Dendritic cell treated with granulocyte-macrophage colony-stimulating factor and Interleukin-4, amounts not matched to agents 40 ng/mL and 50 ng/mL, for 4 days (primary cell): Measurements from ENCODE around the gene FXYD3.

Experiments
- H3K27ac Mint-ChIP-seq: one replicate; pipeline ENCODE4 v1.8.0; 2022; ENCODE audit warnings: mild to moderate bottlenecking, mixed read lengths
- H3K27me3 Mint-ChIP-seq: one replicate; pipeline ENCODE4 v1.8.0; 2022; ENCODE audit warnings: mild to moderate bottlenecking, mixed read lengths
- H3K36me3 Mint-ChIP-seq: one replicate; pipeline ENCODE4 v1.8.0; 2022; ENCODE audit warnings: low read depth, mixed read lengths
- H3K4me1 Mint-ChIP-seq: one replicate; pipeline ENCODE4 v1.8.0; 2022; ENCODE audit warnings: low read depth, mixed read lengths
- H3K4me3 Mint-ChIP-seq: one replicate; pipeline ENCODE4 v1.8.0; 2022; ENCODE audit warnings: mild to moderate bottlenecking, moderate library complexity, mixed read lengths
- H3K9me3 Mint-ChIP-seq: one replicate; pipeline ENCODE4 v1.8.0; 2022; ENCODE audit warnings: mixed read lengths
- intact Hi-C: fragments of 100-400 bp; cut with micrococcal nuclease; formaldehyde crosslinking; loops from one replicate; pipeline ENCODE4 v1.15.0; 2022

FXYD3 gene

GRCh38 chr19:35115177-35115951, at the start of gene FXYD3:
Gene FXYD3 (plus strand): TSS chr19:35115823. CDS start chr19:35119377, 3,554 bp downstream.
- intact Hi-C loops = no loop called here
- peak within 1 kb of the TSS; percentile 61 for H3K4me3 Mint-ChIP-seq
- no peaks in the 10 kb centered on the region for H3K9me3 Mint-ChIP-seq
- peaks cover 41% of the 10 kb centered on the region for H3K27me3 Mint-ChIP-seq
- no peaks in the 10 kb centered on the region for H3K36me3 Mint-ChIP-seq
- peaks cover 50% of the 10 kb centered on the region for H3K4me1 Mint-ChIP-seq
- H3K27ac Mint-ChIP-seq = peak within 1 kb of the TSS; percentile 72

GRCh38 chr19:35066121-35066520, 49.5 kb upstream of the FXYD3 start:
- H3K9me3 Mint-ChIP-seq = peaks cover 7% of the 10 kb centered on the region
- H3K27ac Mint-ChIP-seq = no peak overlapping the region
- H3K36me3 Mint-ChIP-seq = no peaks in the 10 kb centered on the region
- H3K4me3 Mint-ChIP-seq = no peak overlapping the region
- intact Hi-C loops = loop anchor here (2.0 kb wide), 1 partner anchor 25 kb away; no protein-coding TSS in a partner anchor
- H3K27me3 Mint-ChIP-seq = peaks cover 13% of the 10 kb centered on the region
- H3K4me1 Mint-ChIP-seq = peaks cover 6% of the 10 kb centered on the region

GRCh38 chr19:35066691-35067563, 48.7 kb upstream of the FXYD3 start:
- H3K27ac Mint-ChIP-seq = no peak overlapping the region
- intact Hi-C loops = loop anchor here (1.0 to 2.0 kb wide), 2 partner anchors 24 to 68 kb away; partner anchors contain the start of gene LGI4
- H3K4me1 Mint-ChIP-seq = peaks cover 6% of the 10 kb centered on the region
- peak overlapping the region; percentile 30 for H3K4me3 Mint-ChIP-seq
- H3K9me3 Mint-ChIP-seq = peaks cover 7% of the 10 kb centered on the region
- H3K36me3 Mint-ChIP-seq = no peaks in the 10 kb centered on the region
- peaks cover 13% of the 10 kb centered on the region for H3K27me3 Mint-ChIP-seq

- Mint-ChIP-seq H3K27me3 (peaks cover 8% of the 10 kb centered on the region), H3K4me3 (no peak overlapping the region), H3K27ac (no peak overlapping the region), H3K36me3 (no peaks in the 10 kb centered on the region), H3K4me1 (peaks cover 6% of the 10 kb centered on the region), H3K9me3 (peaks cover 7% of the 10 kb centered on the region)
- intact Hi-C loops = no loop called here
Measured at GRCh38 chr19:35068941-35069634, 46.5 kb upstream of the FXYD3 start.

GRCh38 chr19:35069696-35070095, 45.9 kb upstream of the FXYD3 start:
- Mint-ChIP-seq H3K36me3 (no peaks in the 10 kb centered on the region), H3K27me3 (peaks cover 7% of the 10 kb centered on the region), H3K9me3 (peaks cover 7% of the 10 kb centered on the region), H3K27ac (no peak overlapping the region), H3K4me3 (no peak overlapping the region), H3K4me1 (peaks cover 6% of the 10 kb centered on the region)
- intact Hi-C loops = no loop called here

GRCh38 chr19:35070471-35070870, 45.2 kb upstream of the FXYD3 start:
- peaks cover 8% of the 10 kb centered on the region for H3K27me3 Mint-ChIP-seq
- H3K4me3 Mint-ChIP-seq = no peak overlapping the region
- H3K36me3 Mint-ChIP-seq = no peaks in the 10 kb centered on the region
- no peak overlapping the region for H3K27ac Mint-ChIP-seq
- intact Hi-C loops = no loop called here
- H3K9me3 Mint-ChIP-seq = peaks cover 7% of the 10 kb centered on the region
- peaks cover 6% of the 10 kb centered on the region for H3K4me1 Mint-ChIP-seq

- intact Hi-C loops = no loop called here
- Mint-ChIP-seq H3K4me1 (no peaks in the 10 kb centered on the region), H3K4me3 (no peak overlapping the region), H3K36me3 (no peaks in the 10 kb centered on the region), H3K27ac (no peak overlapping the region), H3K9me3 (peaks cover 7% of the 10 kb centered on the region), H3K27me3 (peaks cover 13% of the 10 kb centered on the region)
Measured at GRCh38 chr19:35073516-35073915, 42.1 kb upstream of the FXYD3 start.

- Mint-ChIP-seq H3K27ac (no peak overlapping the region), H3K4me1 (no peaks in the 10 kb centered on the region), H3K36me3 (no peaks in the 10 kb centered on the region), H3K4me3 (no peak overlapping the region), H3K27me3 (peaks cover 13% of the 10 kb centered on the region), H3K9me3 (peaks cover 7% of the 10 kb centered on the region)
- intact Hi-C loops = no loop called here
Measured at GRCh38 chr19:35073941-35074340, 41.7 kb upstream of the FXYD3 start.

- H3K36me3 Mint-ChIP-seq = no peaks in the 10 kb centered on the region
- H3K27ac Mint-ChIP-seq = no peak overlapping the region
- H3K27me3 Mint-ChIP-seq = peaks cover 11% of the 10 kb centered on the region
- H3K4me3 Mint-ChIP-seq = no peak overlapping the region
- peaks cover 7% of the 10 kb centered on the region for H3K9me3 Mint-ChIP-seq
- H3K4me1 Mint-ChIP-seq = no peaks in the 10 kb centered on the region
- intact Hi-C loops = no loop called here
Measured at GRCh38 chr19:35074426-35075201, 41.0 kb upstream of the FXYD3 start.

GRCh38 chr19:35075202-35076025, 40.2 kb upstream of the FXYD3 start:
- peaks cover 11% of the 10 kb centered on the region for H3K27me3 Mint-ChIP-seq
- no peaks in the 10 kb centered on the region for H3K4me1 Mint-ChIP-seq
- H3K36me3 Mint-ChIP-seq = no peaks in the 10 kb centered on the region
- no peak overlapping the region for H3K4me3 Mint-ChIP-seq
- H3K27ac Mint-ChIP-seq = no peak overlapping the region
- H3K9me3 Mint-ChIP-seq = peaks cover 4% of the 10 kb centered on the region
- intact Hi-C loops = no loop called here

- intact Hi-C loops = no loop called here
- Mint-ChIP-seq H3K4me3 (no peak overlapping the region), H3K36me3 (no peaks in the 10 kb centered on the region), H3K27ac (no peak overlapping the region), H3K4me1 (no peaks in the 10 kb centered on the region), H3K27me3 (peaks cover 11% of the 10 kb centered on the region), H3K9me3 (no peaks in the 10 kb centered on the region)
Measured at GRCh38 chr19:35076026-35076370, 39.6 kb upstream of the FXYD3 start.

GRCh38 chr19:35076657-35077056, 39.0 kb upstream of the FXYD3 start:
- no peaks in the 10 kb centered on the region for H3K36me3 Mint-ChIP-seq
- no peak overlapping the region for H3K27ac Mint-ChIP-seq
- intact Hi-C loops = no loop called here

More at GRCh38 chr19:35076657-35077056, 39.0 kb upstream of the FXYD3 start:
- Mint-ChIP-seq H3K27me3 (peaks cover 11% of the 10 kb centered on the region), H3K4me1 (no peaks in the 10 kb centered on the region), H3K4me3 (no peak overlapping the region), H3K9me3 (no peaks in the 10 kb centered on the region)
